Measurements from ENCODE around the gene TBC1D23. TPM values are rescaled to one million over a fixed set of nuclear protein-coding genes. Genes with fewer than 3 reads are reported as not detected.
A peak's percentile ranks its signal among the peaks of the same experiment; 100 is the strongest.

Gene TBC1D23
- total and polyA plus RNA-seq, 9 of the 15 experiments (the other 6 are each of a cell fraction or from before 2014, with no cell fraction given) = 23.4 to 85.8 (median 43.7) TPM

- Histone ChIP-seq H2AFZ (ENCODE audit: low read depth, low read length) (no peak overlapping the region), H3K27ac (ENCODE audit: extremely low read depth, low read depth, low read length) (no peak overlapping the region), H3K4me1 (replicated peaks in 1 of 2; ENCODE audit: control insufficient read depth in 2 of 2, insufficient read depth in 2 of 2, low read length in 2 of 2) (no peaks in the 10 kb centered on the region), H3K9ac (ENCODE audit: insufficient read depth in 1 of 2, low read depth in 2 of 2, low read length in 2 of 2) (no peak overlapping the region), H3K9me3 (replicated peaks; ENCODE audit: control insufficient read depth, insufficient read depth, low read depth, low read length) (no peaks in the 10 kb centered on the region), H3K4me2 (ENCODE audit: insufficient read depth, low read length) (no peak overlapping the region), H3K36me3 (ENCODE audit: control insufficient read depth, insufficient read depth, low read length) (peaks cover 58% of the 10 kb centered on the region), H3K4me3 (no peak overlapping the region), H3K79me2 (ENCODE audit: control insufficient read depth, insufficient read depth, low read length) (no peaks in the 10 kb centered on the region), H3K27me3 (ENCODE audit: control insufficient read depth in 2 of 2, insufficient read depth in 2 of 2, low read length in 2 of 2) (no peaks in the 10 kb centered on the region), H4K20me1 (replicated peaks; ENCODE audit: control insufficient read depth, insufficient read depth, low read length) (no peaks in the 10 kb centered on the region), H3K9me1 (ENCODE audit: control insufficient read depth, insufficient read depth, low read length) (no peaks in the 10 kb centered on the region)
- FAIRE-seq (peak; percentile 6), DNase-seq (ENCODE audit: extremely low read depth in 1 of 4, low spot score in 3 of 4) (no peak), ATAC-seq (no peak)
- 80% methylated on average over 1 of the region's 1 CpG for WGBS (ENCODE audit: insufficient coverage, low coverage, missing lambda C conversion rate)
- BruUV-seq (replicated peaks) = no TSS peak
- CTCF ChIA-PET (ENCODE audit: low intra/inter-chr PET ratio) = no interaction called here
- in situ Hi-C loops (cut with MboI) (no loop called here), intact Hi-C loops (cut with micrococcal nuclease) (no loop called here)
- POLR2A ChIA-PET = interaction anchor here (1.4 kb wide), 1 partner anchor 17 kb away, joined by 4 read pairs; no protein-coding TSS in a partner anchor
- TF ChIP-seq ATF2 (CRISPR knock-in tag; IDR thresholded peaks at IDR 0.05) (no peak), SREBF2 (CRISPR knock-in tag; IDR thresholded peaks at IDR 0.05) (no peak), SETDB1 (IDR thresholded peaks at IDR 0.05; ENCODE audit: low read length) (no peak), MCM7 (IDR thresholded peaks at IDR 0.05) (no peak), ZNF449 (CRISPR knock-in tag; IDR thresholded peaks at IDR 0.05) (no peak), NELFE (IDR thresholded peaks at IDR 0.05; ENCODE audit: insufficient read depth, insufficient read length) (no peak), SMAD4 (CRISPR knock-in tag; conservative IDR thresholded peaks at IDR 0.05) (no peak), CTCFL (IDR thresholded peaks at IDR 0.05; ENCODE audit: borderline replicate concordance, insufficient read depth, low read depth, low read length, poor library complexity, severe bottlenecking) (no peak), PHF21A (IDR thresholded peaks at IDR 0.05; ENCODE audit: borderline replicate concordance, low read depth) (no peak), CCNT2 (IDR thresholded peaks at IDR 0.05; ENCODE audit: borderline replicate concordance, extremely low read depth, insufficient read length, low read depth, low read length) (no peak), TCF7 (IDR thresholded peaks at IDR 0.05; ENCODE audit: borderline replicate concordance) (no peak), ATF3 (IDR thresholded peaks at IDR 0.05) (no peak), ATF3 (CRISPR knock-in tag; conservative IDR thresholded peaks at IDR 0.05) (no peak)
Observed at GRCh38 chr3:100306695-100307094, 45.9 kb downstream of the TBC1D23 start.

Data from K562 (cell line).